Astrocyte (in vitro differentiated cells and primary cell): Measurements from ENCODE around the gene DPH2. TPM values are rescaled to one million over a fixed set of nuclear protein-coding genes. Genes with fewer than 3 reads are reported as not detected.

Experiments used
- DNase-seq: peaks from one replicate; pipeline ENCODE4 v3.0.0-alpha.2; 2010; ENCODE audit warnings: low read depth
- FAIRE-seq: peaks from 2 replicates; lab custom pipeline; 2011; peaks lifted over from hg19 to GRCh38; lab: Jason Lieb, UNC
- H2AFZ ChIP-seq: 2 replicates; pipeline ENCODE4 v1.6.0; 2012; ENCODE audit warnings: low read depth, low read length, inconsistent platforms
- H3K27ac ChIP-seq: 2 replicates; pipeline ENCODE4 v1.5.1; 2011; ENCODE audit warnings: low read depth, low read length, inconsistent platforms
- H3K27me3 ChIP-seq: 2 replicates; pipeline ENCODE4 v1.6.0; 2011; ENCODE audit warnings: low read length, inconsistent platforms; ENCODE audit not compliant: insufficient read depth
- H3K36me3 ChIP-seq: 2 replicates; pipeline ENCODE4 v1.5.1; 2011; ENCODE audit warnings: low read length, inconsistent platforms; ENCODE audit not compliant: insufficient read depth
- H3K4me1 ChIP-seq: 2 replicates; pipeline ENCODE4 v1.5.1; 2011; ENCODE audit warnings: low read length, inconsistent platforms; ENCODE audit not compliant: insufficient read depth
- H3K4me2 ChIP-seq: 2 replicates; pipeline ENCODE4 v1.6.0; 2012; ENCODE audit warnings: low read length, inconsistent platforms
- H3K4me3 ChIP-seq: 2 replicates; pipeline ENCODE4 v1.5.1; 2011; ENCODE audit warnings: low read depth, mild to moderate bottlenecking, low read length, inconsistent platforms; ENCODE audit not compliant: insufficient read depth
- H3K79me2 ChIP-seq: 2 replicates; pipeline ENCODE4 v1.6.0; 2012; ENCODE audit warnings: mild to moderate bottlenecking, low read length, inconsistent platforms; ENCODE audit not compliant: insufficient read depth
- H3K9ac ChIP-seq: 2 replicates; pipeline ENCODE4 v1.6.0; 2012; ENCODE audit warnings: mild to moderate bottlenecking, low read length, inconsistent platforms
- H3K9me3 ChIP-seq: 2 replicates; pipeline ENCODE4 v1.5.1; 2012; ENCODE audit warnings: low read depth, mild to moderate bottlenecking, low read length, inconsistent platforms; ENCODE audit not compliant: insufficient read depth
- H4K20me1 ChIP-seq: 2 replicates; pipeline ENCODE4 v1.6.0; 2012; ENCODE audit warnings: low read length, inconsistent platforms; ENCODE audit not compliant: insufficient read depth
- H3K27ac Mint-ChIP-seq: one replicate; pipeline ENCODE4 v1.8.0; 2021; ENCODE audit warnings: mild to moderate bottlenecking, mixed read lengths; ENCODE audit not compliant: unreplicated experiment
- H3K27me3 Mint-ChIP-seq: one replicate; pipeline ENCODE4 v1.8.0; 2021; ENCODE audit warnings: low read depth, mixed read lengths; ENCODE audit not compliant: unreplicated experiment
- H3K36me3 Mint-ChIP-seq: one replicate; pipeline ENCODE4 v1.8.0; 2021; ENCODE audit warnings: low read depth, mixed read lengths; ENCODE audit not compliant: unreplicated experiment
- H3K4me1 Mint-ChIP-seq: one replicate; pipeline ENCODE4 v1.8.0; 2021; ENCODE audit warnings: low read depth, mixed read lengths; ENCODE audit not compliant: unreplicated experiment
- H3K4me3 Mint-ChIP-seq: one replicate; pipeline ENCODE4 v1.8.0; 2021; ENCODE audit warnings: mild to moderate bottlenecking, moderate library complexity, mixed read lengths; ENCODE audit not compliant: unreplicated experiment
- H3K9me3 Mint-ChIP-seq: one replicate; pipeline ENCODE4 v1.8.0; 2021; ENCODE audit warnings: mild to moderate bottlenecking, mixed read lengths; ENCODE audit not compliant: unreplicated experiment
- CTCF ChIP-seq: IDR thresholded peaks from 2 replicates; pipeline ENCODE4 v1.5.1; 2011; ENCODE audit warnings: low read depth, mild to moderate bottlenecking, inconsistent platforms, low read length, moderate library complexity; ENCODE audit not compliant: insufficient read depth
- EZH2 ChIP-seq: IDR thresholded peaks from 2 replicates; pipeline ENCODE4 v1.6.1; 2012; ENCODE audit warnings: mild to moderate bottlenecking, low read length, inconsistent platforms; ENCODE audit not compliant: insufficient read depth
- total RNA-seq: library from RNA; stranded (reverse); gene quantifications from 2 replicates; pipeline ENCODE4 v1.2.1, GENCODE V29; 2021

Gene DPH2
- total RNA-seq, 1 donor from 2014 or later: 31.6 TPM

DNA sequence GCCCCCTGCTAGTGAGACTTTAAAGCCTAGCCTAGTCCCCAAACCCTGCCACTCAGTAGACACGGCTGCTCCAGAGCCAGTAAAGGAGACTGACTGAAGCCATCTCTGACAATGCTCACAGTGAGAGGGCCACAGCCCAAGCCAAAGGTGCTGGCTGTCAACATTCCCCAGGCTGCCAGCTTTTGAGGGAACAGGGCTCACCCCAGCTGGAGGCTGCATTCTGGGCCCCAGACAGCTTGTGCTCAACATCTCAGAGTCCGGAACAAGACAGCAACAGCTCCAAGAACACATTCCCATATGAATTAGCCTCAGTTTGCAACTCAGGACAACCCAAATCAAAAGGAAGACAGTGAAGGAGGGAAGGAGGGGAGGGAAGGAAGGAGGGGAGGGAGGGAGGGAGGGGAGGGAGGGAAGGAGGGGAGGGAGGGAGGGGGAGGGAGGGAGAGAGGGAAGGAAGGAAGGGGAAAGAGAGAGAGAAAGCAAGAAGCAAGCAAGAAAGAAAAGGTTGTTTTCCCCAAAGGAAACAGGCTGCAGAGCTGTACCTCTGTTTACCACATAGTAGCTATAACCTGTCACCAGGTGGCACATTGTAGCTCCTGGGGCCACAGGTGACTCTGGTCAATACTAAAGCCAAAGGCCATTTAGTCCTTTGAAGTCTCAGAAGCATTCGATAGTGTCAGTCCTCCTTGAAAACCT, 30.8 kb upstream of the DPH2 start:
- no peak for FAIRE-seq
- Histone ChIP-seq H3K9me3 (no peaks in the 10 kb centered on the region), H3K4me1 (peaks cover under 1% of the 10 kb centered on the region), H3K4me2 (no peak overlapping the region), H3K27ac (no peak overlapping the region), H4K20me1 (peaks cover 16% of the 10 kb centered on the region), H3K27me3 (peaks cover 2% of the 10 kb centered on the region), H3K4me3 (no peak overlapping the region), H3K36me3 (no peaks in the 10 kb centered on the region), H3K9ac (no peak overlapping the region), H2AFZ (no peak overlapping the region), H3K79me2 (no peaks in the 10 kb centered on the region)
- no peak for DNase-seq
- TF ChIP-seq EZH2 (no peak), CTCF (no peak)
- peaks cover 9% of the 10 kb centered on the region for H3K36me3 Mint-ChIP-seq
- peaks cover 16% of the 10 kb centered on the region for H3K27me3 Mint-ChIP-seq
- H3K4me3 Mint-ChIP-seq: no peak overlapping the region
- no peak overlapping the region for H3K27ac Mint-ChIP-seq
- no peaks in the 10 kb centered on the region for H3K9me3 Mint-ChIP-seq
- peaks cover 4% of the 10 kb centered on the region for H3K4me1 Mint-ChIP-seq

- Mint-ChIP-seq H3K4me3 (no peak overlapping the region), H3K36me3 (peaks cover 9% of the 10 kb centered on the region), H3K9me3 (no peaks in the 10 kb centered on the region), H3K27me3 (peaks cover 16% of the 10 kb centered on the region), H3K27ac (no peak overlapping the region), H3K4me1 (no peaks in the 10 kb centered on the region)
- DNase-seq (no peak), FAIRE-seq (no peak)
- Histone ChIP-seq H3K4me2 (no peak overlapping the region), H3K27ac (no peak overlapping the region), H3K79me2 (peaks cover 6% of the 10 kb centered on the region), H3K4me3 (no peak overlapping the region), H3K4me1 (peaks cover under 1% of the 10 kb centered on the region), H4K20me1 (peaks cover 6% of the 10 kb centered on the region), H3K27me3 (peaks cover 2% of the 10 kb centered on the region), H3K9me3 (no peaks in the 10 kb centered on the region), H2AFZ (no peak overlapping the region), H3K36me3 (no peaks in the 10 kb centered on the region), H3K9ac (no peak overlapping the region)
- TF ChIP-seq CTCF (no peak), EZH2 (no peak)
Measured at GRCh38 chr1:43942411-43942810, 27.4 kb upstream of the DPH2 start.

DNA sequence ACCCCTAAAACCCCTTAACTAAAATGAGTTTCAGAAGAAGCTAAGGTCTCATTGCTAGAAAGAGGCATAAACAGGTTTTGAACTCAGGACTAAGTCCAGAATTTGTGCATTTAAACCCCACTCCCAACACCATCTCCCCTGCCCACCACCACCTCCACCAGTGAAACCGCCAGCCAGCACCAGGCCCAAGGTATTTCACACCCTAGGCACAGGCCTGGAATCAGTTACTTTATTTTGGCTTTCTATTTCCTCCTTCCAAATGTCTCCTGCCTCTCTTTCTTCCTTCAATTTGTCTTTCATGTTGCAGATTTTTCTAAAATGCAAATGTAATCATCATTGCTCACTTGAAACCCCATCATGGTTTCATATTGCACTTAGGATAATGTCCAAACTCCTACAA, 24.9 kb upstream of the DPH2 start:
- Histone ChIP-seq H3K9me3 (no peaks in the 10 kb centered on the region), H3K36me3 (no peaks in the 10 kb centered on the region), H3K27ac (no peak overlapping the region), H4K20me1 (peaks cover 24% of the 10 kb centered on the region), H2AFZ (no peak overlapping the region), H3K9ac (no peak overlapping the region), H3K27me3 (peaks cover 1% of the 10 kb centered on the region), H3K79me2 (peaks cover 28% of the 10 kb centered on the region), H3K4me1 (peaks cover 10% of the 10 kb centered on the region), H3K4me3 (no peak overlapping the region), H3K4me2 (no peak overlapping the region)
- Mint-ChIP-seq H3K4me3 (peak overlapping the region; percentile 6), H3K27ac (no peak overlapping the region), H3K9me3 (no peaks in the 10 kb centered on the region), H3K4me1 (peaks cover 7% of the 10 kb centered on the region), H3K27me3 (peaks cover 2% of the 10 kb centered on the region), H3K36me3 (peaks cover 3% of the 10 kb centered on the region)
- no peak for DNase-seq
- FAIRE-seq: no peak
- TF ChIP-seq CTCF: no peak
- TF ChIP-seq EZH2: no peak
